NCI-H526 (cell line): Measurements from ENCODE around the gene CCDC9B.

ENCODE experiments used
- DNase-seq, 2 experiments: peaks; one replicate each; lab custom pipeline; 2025; lab: John Stamatoyannopoulos, UW

The CCDC9B gene

DNA sequence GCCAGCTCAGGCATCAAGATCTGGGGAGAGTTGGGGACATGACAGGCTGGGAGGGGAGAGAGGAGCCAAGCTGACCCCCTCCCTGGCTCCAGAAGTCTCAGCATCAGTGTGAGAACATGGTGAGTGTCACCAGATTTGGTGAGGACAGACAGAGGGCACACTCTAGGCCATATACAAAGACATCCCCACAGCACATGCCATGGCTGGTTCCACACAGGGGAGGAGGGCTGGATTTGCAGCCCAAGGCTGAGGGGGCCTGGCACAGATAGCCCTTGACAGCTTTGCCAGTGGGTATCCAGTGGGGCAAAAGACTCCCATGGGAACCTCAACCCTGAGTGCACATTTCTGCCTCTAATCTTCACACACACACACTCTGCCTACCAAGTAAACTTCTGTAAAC, 47.7 kb downstream of the CCDC9B start:
- no peak for DNase-seq

DNA sequence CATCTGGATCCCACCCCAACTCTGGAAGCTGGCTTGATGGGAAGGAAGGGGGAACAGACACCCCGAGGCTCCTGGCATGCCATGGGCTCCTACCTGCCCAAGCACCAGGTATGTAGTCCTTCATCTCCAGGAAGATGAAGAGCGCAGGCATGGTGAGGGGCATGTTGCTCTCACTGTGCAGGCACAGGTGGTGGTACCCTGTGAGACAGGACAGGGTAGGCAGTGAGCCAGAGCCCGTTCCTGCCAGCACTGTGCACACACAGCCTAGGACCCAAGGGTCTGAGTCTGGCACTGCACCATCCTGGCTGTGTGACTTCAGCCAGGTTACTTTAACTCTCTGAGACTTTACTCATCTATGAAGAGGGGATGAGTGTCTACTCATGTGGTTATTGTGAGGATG, 48.5 kb downstream of the CCDC9B start:
- DNase-seq = no peak

DNA sequence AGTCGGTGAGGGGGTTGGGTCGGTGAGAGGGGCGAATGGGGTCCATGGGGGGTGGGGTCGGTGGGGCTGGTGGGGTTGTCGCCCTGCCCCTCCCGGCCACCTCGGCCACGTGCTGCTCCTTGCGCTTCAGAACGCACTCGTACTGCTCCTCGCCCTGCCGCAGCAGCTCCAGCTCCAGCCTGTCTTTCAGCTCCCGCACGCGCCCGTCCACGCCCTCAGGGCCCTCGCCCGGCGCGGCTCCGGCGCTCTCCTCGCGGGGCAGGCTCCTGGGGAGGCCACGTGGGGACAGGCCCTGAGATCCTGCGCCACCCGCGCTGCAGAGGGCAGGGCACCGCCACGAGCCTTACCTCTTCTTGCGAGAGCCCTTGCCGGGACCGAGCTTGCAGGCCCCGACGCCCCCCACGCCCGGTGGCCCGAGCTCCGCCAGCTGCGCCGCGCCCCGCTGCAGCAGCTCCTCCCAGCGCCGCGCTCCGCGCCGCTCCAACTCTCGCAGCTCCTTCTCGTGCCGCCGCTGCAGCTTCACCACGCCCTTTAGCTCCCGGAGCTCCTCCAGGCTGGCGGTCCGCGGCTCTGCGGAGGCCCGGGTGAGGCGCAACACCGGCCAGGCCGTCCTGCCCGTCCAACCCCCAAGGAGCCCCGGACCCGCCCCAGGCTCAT, 49.7 kb downstream of the CCDC9B start:
- DNase-seq = peak; percentile 35 to 85

DNA sequence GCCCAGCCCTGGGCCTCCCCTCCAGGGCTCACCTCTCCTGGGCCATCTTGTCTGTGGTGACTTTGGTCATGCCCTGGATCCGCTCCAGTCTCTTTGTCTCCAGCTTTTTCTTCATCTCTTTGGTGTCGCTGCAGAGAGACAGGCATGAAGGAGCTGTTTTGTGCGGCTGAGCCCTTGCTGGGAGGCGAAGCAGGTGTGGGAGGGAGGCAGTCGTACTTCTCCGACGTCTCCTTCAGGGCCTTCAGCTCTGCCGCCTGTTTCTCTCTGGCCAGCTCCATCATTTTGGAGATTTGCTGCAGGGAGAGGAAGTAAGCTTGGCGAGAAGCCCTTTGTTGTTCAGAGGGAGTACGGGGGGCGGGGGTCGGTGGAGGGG, 50.2 kb downstream of the CCDC9B start:
- no peak for DNase-seq

DNA sequence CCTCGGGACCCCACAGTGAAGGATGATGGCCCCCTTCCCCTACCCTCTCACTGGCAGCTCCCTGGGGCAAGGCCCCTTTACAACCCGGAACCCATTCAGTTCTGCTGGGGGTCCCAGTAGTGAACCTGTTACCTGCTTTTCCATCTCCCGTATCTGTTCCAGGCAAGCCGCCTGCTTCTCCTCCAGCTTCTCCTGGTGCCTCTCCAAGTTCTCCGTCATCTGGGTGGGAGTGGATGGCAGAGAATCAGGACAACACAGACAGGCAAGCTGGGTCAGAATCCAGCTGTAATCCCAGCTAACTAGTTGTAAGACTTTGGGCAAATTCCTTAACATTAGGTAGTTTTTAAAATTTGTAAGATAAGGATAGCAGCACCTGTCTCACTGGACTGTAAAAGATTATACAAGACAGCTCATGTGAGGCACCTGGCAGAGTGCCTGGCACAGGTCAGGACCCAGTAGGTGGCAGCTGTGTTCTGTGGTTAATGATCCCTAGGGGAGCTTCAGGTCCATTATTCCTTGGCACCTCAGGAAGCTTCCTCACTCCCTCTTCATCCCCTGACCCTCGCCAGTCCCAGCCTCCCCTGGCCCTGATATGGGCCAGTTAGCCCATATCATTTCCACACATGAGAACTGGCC, 51.5 kb downstream of the CCDC9B start:
- peak in 1 of 2 experiments; percentile 55 for DNase-seq

DNA sequence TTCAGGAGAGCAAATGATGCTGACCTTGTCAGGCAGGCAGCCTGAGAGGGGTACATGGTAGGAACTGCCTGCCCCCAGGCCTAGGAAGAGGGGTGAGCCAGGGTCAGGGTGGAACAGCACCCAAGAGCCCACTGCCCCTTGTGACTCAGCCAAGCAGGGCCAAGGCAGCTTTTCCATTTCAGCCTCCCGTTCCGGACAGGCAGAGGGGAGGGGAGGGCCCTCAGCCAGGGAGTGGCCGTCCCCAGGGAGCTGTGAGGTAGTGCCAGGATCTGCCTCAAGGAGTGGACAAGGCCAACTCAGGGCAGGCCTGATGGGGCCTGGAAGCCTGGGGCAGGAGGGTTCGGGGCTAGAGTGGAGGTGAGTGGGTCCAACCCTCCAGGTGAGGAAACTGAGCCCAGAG, 52.8 kb downstream of the CCDC9B start:
- peak in 1 of 2 experiments; percentile 41 for DNase-seq

DNA sequence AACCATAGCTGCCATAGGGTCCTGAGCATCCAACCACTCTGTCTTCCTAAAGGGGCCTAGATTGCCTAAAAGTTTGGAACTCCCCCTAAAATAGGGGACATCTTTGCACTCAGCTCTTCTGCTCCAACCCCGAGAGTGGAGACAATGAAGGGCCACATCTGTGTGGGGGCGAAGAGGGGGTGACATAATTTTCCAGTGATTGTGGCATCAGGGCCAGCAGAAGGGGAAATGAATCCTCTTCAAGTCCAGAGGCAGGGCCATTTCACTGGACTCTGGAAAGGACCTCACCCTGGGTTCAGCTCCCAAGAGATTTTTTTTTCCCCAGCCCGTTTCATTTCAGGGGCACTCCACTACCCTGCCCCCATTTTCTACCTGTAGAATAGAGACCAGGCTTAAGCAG, 53.2 kb downstream of the CCDC9B start:
- no peak for DNase-seq

DNA sequence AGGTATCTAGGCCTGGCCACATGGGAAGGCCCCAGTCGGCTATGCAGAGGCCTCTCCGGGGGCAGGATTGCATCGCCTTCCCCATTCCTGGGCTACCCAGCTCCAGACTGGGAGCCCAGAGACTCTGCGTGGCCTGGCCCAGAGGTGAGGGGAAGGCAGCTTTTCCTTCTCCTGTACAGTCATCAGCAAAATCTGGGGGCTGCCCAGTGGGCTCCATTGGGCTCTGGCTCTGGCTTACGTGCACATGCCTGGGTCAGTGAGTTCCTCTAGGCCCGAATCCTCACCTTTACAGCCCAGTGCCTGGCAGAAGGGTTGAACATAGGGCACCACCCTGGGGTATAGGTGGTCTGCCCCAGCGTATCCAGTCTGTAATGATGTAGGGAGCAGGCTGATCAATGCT, 53.9 kb downstream of the CCDC9B start:
- no peak for DNase-seq

DNA sequence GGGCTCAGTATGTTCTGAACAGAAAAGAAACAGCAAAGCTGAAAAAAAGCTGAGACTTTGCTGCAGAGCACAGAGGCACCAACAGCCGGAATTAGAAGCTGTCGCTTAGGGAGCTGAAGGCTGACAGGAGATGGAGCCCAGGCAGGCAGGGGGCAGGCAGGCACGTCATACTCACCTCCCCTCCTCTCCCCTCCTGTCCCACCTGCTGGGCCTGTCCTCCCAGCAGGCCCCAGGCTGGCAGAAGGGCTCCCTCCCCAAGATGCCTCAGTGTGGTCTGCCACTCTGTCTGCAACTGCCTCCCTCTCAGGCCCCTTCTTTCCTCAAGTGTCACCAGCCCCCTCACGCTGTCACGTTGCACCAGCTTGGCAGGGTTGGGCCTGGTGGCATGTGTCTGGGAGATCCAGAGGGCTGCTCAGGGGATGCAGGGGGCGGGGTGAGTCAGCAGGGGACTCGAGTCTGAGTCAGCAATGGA, 54.6 kb downstream of the CCDC9B start:
- DNase-seq = no peak

DNA sequence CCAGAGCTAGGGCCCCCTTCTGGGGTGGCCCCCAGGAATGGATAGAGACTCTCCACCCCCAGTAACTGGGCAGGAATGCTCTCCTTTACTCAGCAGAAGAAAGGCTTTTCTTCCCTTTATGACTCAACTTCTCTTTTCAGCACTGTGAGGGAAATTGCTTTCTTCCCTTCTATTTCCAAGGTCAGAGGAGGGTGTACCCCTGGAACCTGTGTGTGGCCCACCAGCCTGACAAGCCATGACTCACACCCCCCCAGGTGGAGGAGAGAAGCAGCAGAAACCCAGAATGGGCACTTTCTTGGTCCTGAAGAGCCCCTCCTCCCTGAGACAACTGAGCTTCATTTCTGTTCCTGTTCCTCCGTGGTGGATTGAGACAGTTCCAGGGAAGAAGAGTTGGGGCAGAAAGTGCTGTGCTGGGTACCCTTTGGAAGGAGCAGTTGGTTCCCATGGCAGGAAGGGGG, 55.2 kb downstream of the CCDC9B start:
- DNase-seq = no peak

DNA sequence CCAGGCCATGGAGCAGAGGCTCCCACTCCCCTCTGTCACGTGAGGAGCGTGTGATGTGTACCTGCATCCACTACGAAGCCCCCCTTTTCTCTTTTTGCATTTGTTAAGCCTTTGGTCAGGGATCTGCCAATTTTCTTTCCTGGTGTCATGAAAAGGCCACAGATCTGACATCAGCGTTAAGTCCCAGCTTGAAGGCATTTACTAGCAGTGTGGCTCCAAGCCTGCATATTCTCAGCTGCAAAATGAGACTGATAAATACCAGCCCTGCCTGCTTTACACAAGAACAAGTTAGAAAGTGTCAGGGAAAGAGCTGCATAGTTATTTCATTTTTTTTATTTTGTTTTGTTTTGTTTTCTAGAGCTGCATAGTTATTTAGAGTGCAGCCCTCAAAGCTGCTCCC, 55.6 kb downstream of the CCDC9B start:
- DNase-seq = no peak

DNA sequence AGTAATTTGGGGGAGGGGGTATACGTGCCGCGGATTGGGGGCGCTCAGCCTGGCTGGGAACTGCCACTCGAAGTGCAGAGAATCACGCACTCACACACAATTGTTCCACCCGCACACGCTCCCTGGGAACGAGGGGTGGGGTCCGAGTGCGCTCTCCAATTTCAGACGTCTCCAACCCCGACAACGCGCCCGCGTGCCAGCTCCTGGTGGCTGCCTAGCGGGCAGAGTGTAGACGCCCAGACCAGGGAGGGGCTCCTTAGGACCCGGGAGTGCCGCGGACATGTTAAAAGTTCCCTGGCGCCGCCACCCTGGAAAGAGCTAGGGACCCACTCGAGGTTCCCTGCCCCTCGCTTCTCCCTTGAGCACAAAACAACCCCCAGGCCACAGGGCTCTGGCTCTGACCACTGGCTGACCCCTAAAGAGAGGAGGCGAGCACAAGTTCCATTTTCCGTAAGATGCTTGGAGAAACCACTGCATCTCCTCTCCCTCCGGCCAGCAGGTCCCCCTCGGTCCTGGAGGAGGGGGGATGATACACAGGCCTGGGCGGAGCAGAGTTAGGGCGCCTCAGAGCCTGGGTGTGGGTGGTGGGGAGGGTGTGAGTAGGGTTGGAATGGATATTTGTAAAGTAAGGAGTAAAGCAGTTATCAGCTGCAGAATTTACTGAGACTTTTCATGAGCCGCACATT, 57.0 kb downstream of the CCDC9B start:
- no peak for DNase-seq

DNA sequence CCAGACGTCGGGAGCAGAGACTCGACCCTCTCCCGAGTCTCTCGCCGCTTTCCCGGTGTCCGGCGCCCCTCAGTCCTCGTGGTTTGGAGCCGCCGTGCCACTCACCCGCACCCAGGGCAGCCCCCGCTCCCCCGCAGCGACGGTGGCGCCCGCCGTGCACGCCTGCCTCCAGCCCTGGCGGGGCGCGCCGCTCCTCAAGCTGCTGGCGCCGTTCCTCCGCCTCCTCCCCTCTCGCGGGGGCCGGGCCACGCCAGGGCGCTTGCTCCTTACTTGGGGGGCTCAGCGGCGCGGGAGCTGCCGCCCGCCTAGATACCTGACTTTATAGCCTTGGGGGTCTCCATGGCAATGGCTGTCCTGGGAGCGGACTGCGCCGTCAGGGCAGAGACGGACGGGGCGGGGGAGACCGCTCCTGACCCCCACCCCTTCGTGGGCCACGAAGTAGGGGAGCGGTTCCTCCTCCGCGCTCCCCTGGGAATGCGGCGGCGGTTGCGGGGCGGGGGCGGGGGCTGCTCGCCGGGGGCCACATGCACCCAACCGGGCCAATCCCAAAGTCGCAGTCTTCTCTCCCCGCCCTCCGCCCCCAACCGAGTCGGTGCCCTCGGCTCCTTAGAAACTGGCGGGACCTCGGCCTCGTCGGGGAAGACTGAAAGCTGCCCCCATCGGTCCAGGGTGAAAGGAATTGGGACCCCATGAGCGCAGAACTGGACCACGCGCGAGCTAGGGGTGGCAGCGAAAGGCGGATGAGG, 57.7 kb downstream of the CCDC9B start, which contains the start of gene ANKRD63:
Gene ANKRD63, minus strand, starts transcription at position 196 of the 746 bp plus-strand sequence. CDS start 478 bp downstream, outside the sequence.
- DNase-seq = peak in 1 of 2 experiments; percentile 72

DNA sequence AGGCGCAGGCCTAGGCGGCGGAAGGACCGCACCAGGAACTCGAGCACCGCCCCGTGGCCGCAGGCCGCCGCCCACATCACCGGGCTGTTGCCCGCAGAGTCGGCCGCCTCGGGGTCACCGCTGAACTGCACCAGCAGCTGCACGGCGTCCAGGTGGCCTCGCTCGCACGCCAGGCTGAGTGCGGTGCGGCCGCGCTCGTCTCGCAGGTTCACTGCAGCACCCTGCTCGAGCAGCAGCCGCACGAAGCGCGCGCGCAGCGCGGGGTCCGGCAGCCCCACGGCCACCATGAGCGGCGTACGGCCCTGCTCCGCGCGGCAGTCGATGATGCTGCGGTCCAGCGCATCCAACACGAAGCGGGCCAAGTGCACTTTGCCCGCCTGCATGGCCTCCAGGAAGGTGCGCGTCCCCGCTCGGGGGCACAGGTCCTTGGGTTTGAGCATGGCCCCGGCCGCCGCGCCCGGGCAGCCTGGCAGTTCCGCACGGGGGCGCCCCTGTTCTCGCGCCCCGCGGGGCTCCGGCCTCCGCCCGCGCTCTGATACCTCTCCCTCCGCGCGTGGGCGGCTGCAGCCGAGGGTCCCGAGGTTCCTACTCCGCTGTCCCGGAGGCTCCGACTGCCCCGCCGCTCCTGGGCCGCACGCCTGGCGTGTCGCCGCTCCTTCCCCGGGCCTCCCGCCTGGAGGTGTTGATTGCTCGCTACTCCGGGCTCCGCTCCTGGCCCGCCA, 58.4 kb downstream of the CCDC9B start:
- peak in 1 of 2 experiments; percentile 78 for DNase-seq

DNA sequence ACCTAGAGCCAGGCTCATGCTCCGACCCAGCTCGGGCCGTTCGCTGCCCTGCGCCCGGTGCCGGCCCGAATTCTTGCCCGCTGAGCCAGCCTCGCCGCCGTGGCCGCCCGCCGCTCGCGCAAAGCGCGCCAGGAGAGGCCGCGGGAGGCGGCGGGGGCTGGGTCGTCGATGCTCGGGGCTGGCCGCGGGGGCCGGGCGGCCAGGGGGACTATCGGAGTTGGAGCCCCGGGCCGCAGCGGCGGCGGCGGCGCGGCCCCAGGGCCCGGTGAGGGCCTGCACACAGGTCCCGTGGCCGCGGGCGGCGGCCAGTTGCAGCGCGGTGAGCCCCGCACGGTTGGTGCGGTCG, 59.0 kb downstream of the CCDC9B start:
- DNase-seq = no peak
